ENCODE measurements around the gene CYBA. TPM values are rescaled to one million over a fixed set of nuclear protein-coding genes. Genes with fewer than 3 reads are reported as not detected.

The CYBA gene
- total RNA-seq, 1 donor from 2014 or later = 222 TPM

GRCh38 chr16:88662222-88662842 lies 11.5 kb upstream of the CYBA start:
- Mint-ChIP-seq H3K27me3 (no peaks in the 10 kb centered on the region), H3K4me3 (peak overlapping the region; percentile 97), H3K4me1 (peaks cover 23% of the 10 kb centered on the region), H3K27ac (peak overlapping the region; percentile 86), H3K9me3 (no peaks in the 10 kb centered on the region), H3K36me3 (ENCODE audit: low read depth) (peaks cover 24% of the 10 kb centered on the region)
- peak; percentile 78 for DNase-seq
- intact Hi-C loops (cut with micrococcal nuclease) = loop anchor here (2.0 to 10.0 kb wide), 2 partner anchors 38 to 208 kb away; partner anchors contain the start of gene ZFPM1

GRCh38 chr16:88661468-88661867 lies 10.6 kb upstream of the CYBA start:
- intact Hi-C loops (cut with micrococcal nuclease) = loop anchor here (10.0 kb wide), 1 partner anchor 207 kb away; the partner anchor contains the start of gene ZFPM1
- H3K27ac Mint-ChIP-seq = no peak overlapping the region
- no peaks in the 10 kb centered on the region for H3K27me3 Mint-ChIP-seq
- peaks cover 20% of the 10 kb centered on the region for H3K36me3 Mint-ChIP-seq (ENCODE audit: low read depth)
- peak overlapping the region; percentile 54 for H3K4me3 Mint-ChIP-seq
- no peaks in the 10 kb centered on the region for H3K9me3 Mint-ChIP-seq
- H3K4me1 Mint-ChIP-seq = peaks cover 23% of the 10 kb centered on the region
- DNase-seq = no peak

- Mint-ChIP-seq H3K27me3 (no peaks in the 10 kb centered on the region), H3K9me3 (no peaks in the 10 kb centered on the region), H3K4me3 (no peak overlapping the region), H3K4me1 (peaks cover 19% of the 10 kb centered on the region), H3K27ac (no peak overlapping the region), H3K36me3 (ENCODE audit: low read depth) (peaks cover 22% of the 10 kb centered on the region)
- intact Hi-C loops (cut with micrococcal nuclease) = no loop called here
- no peak for DNase-seq
Observed at GRCh38 chr16:88659160-88659559, 8.3 kb upstream of the CYBA start.

GRCh38 chr16:88658714-88659113 lies 7.9 kb upstream of the CYBA start:
- H3K27me3 Mint-ChIP-seq = no peaks in the 10 kb centered on the region
- H3K36me3 Mint-ChIP-seq (ENCODE audit: low read depth) = peaks cover 22% of the 10 kb centered on the region
- no peak overlapping the region for H3K27ac Mint-ChIP-seq
- H3K4me3 Mint-ChIP-seq = no peak overlapping the region
- intact Hi-C loops (cut with micrococcal nuclease) = no loop called here
- H3K4me1 Mint-ChIP-seq = peaks cover 17% of the 10 kb centered on the region
- no peaks in the 10 kb centered on the region for H3K9me3 Mint-ChIP-seq
- no peak for DNase-seq

GRCh38 chr16:88657371-88657770 lies 6.5 kb upstream of the CYBA start:
- H3K4me3 Mint-ChIP-seq = no peak overlapping the region
- H3K27me3 Mint-ChIP-seq = no peaks in the 10 kb centered on the region
- H3K9me3 Mint-ChIP-seq = no peaks in the 10 kb centered on the region
- intact Hi-C loops (cut with micrococcal nuclease) = no loop called here
- peaks cover 15% of the 10 kb centered on the region for H3K4me1 Mint-ChIP-seq
- H3K36me3 Mint-ChIP-seq (ENCODE audit: low read depth) = peaks cover 22% of the 10 kb centered on the region
- no peak overlapping the region for H3K27ac Mint-ChIP-seq
- no peak for DNase-seq

GRCh38 chr16:88656291-88656980 lies 5.6 kb upstream of the CYBA start:
- Mint-ChIP-seq H3K4me3 (no peak overlapping the region), H3K9me3 (no peaks in the 10 kb centered on the region), H3K4me1 (peaks cover 16% of the 10 kb centered on the region), H3K36me3 (ENCODE audit: low read depth) (peaks cover 20% of the 10 kb centered on the region), H3K27ac (no peak overlapping the region), H3K27me3 (no peaks in the 10 kb centered on the region)
- intact Hi-C loops (cut with micrococcal nuclease) = no loop called here
- no peak for DNase-seq

GRCh38 chr16:88655733-88656281 lies 5.0 kb upstream of the CYBA start:
- peaks cover 20% of the 10 kb centered on the region for H3K36me3 Mint-ChIP-seq (ENCODE audit: low read depth)
- no peaks in the 10 kb centered on the region for H3K9me3 Mint-ChIP-seq
- H3K4me1 Mint-ChIP-seq = peaks cover 15% of the 10 kb centered on the region
- no peak for DNase-seq
- intact Hi-C loops (cut with micrococcal nuclease) = no loop called here
- H3K27me3 Mint-ChIP-seq = no peaks in the 10 kb centered on the region
- H3K27ac Mint-ChIP-seq = no peak overlapping the region
- no peak overlapping the region for H3K4me3 Mint-ChIP-seq

- intact Hi-C loops (cut with micrococcal nuclease) = no loop called here
- H3K27me3 Mint-ChIP-seq = no peaks in the 10 kb centered on the region
- no peak for DNase-seq
- H3K4me3 Mint-ChIP-seq = no peak overlapping the region
- H3K4me1 Mint-ChIP-seq = peaks cover 14% of the 10 kb centered on the region
- H3K9me3 Mint-ChIP-seq = no peaks in the 10 kb centered on the region
- H3K27ac Mint-ChIP-seq = no peak overlapping the region
- peaks cover 20% of the 10 kb centered on the region for H3K36me3 Mint-ChIP-seq (ENCODE audit: low read depth)
Observed at GRCh38 chr16:88655053-88655732, 4.3 kb upstream of the CYBA start.

- Mint-ChIP-seq H3K27ac (no peak overlapping the region), H3K36me3 (ENCODE audit: low read depth) (peaks cover 17% of the 10 kb centered on the region), H3K4me3 (no peak overlapping the region), H3K9me3 (no peaks in the 10 kb centered on the region), H3K27me3 (no peaks in the 10 kb centered on the region), H3K4me1 (peaks cover 12% of the 10 kb centered on the region)
- DNase-seq = no peak
- intact Hi-C loops (cut with micrococcal nuclease) = loop anchor here (5.0 kb wide), 1 partner anchor 128 kb away; no protein-coding TSS in a partner anchor
Observed at GRCh38 chr16:88654363-88655052, 3.7 kb upstream of the CYBA start.

GRCh38 chr16:88653596-88654362 lies 2.9 kb upstream of the CYBA start:
- H3K36me3 Mint-ChIP-seq (ENCODE audit: low read depth) = peaks cover 20% of the 10 kb centered on the region
- H3K4me1 Mint-ChIP-seq = peaks cover 16% of the 10 kb centered on the region
- intact Hi-C loops (cut with micrococcal nuclease) = loop anchor here (5.0 kb wide), 1 partner anchor 129 kb away; no protein-coding TSS in a partner anchor
- peak overlapping the region; percentile 22 for H3K27ac Mint-ChIP-seq
- H3K4me3 Mint-ChIP-seq = no peak overlapping the region
- no peaks in the 10 kb centered on the region for H3K27me3 Mint-ChIP-seq
- no peak for DNase-seq
- no peaks in the 10 kb centered on the region for H3K9me3 Mint-ChIP-seq

GRCh38 chr16:88653101-88653500 lies 2.2 kb upstream of the CYBA start:
- peaks cover 19% of the 10 kb centered on the region for H3K36me3 Mint-ChIP-seq (ENCODE audit: low read depth)
- intact Hi-C loops (cut with micrococcal nuclease) = loop anchor here (5.0 kb wide), 1 partner anchor 129 kb away; no protein-coding TSS in a partner anchor
- peaks cover 15% of the 10 kb centered on the region for H3K4me1 Mint-ChIP-seq
- H3K27me3 Mint-ChIP-seq = no peaks in the 10 kb centered on the region
- no peaks in the 10 kb centered on the region for H3K9me3 Mint-ChIP-seq
- no peak for DNase-seq
- H3K4me3 Mint-ChIP-seq = no peak overlapping the region
- no peak overlapping the region for H3K27ac Mint-ChIP-seq

- Mint-ChIP-seq H3K4me3 (no peak overlapping the region), H3K36me3 (ENCODE audit: low read depth) (peaks cover 19% of the 10 kb centered on the region), H3K27me3 (no peaks in the 10 kb centered on the region), H3K4me1 (peaks cover 15% of the 10 kb centered on the region), H3K9me3 (no peaks in the 10 kb centered on the region), H3K27ac (no peak overlapping the region)
- intact Hi-C loops (cut with micrococcal nuclease) = loop anchor here (5.0 kb wide), 1 partner anchor 130 kb away; no protein-coding TSS in a partner anchor
- DNase-seq = no peak
Observed at GRCh38 chr16:88652762-88653063, 1.9 kb upstream of the CYBA start.

All from activated CD4-positive, alpha-beta T cell treated with anti-CD3 and anti-CD28 coated beads, Interleukin-2, amount 10 ng/mL, durations not matched to agents 24 days and 14 days (primary cell).